Hepatocyte (in vitro differentiated cells): ENCODE measurements around the gene DNAJB5. TPM values are rescaled to one million over a fixed set of nuclear protein-coding genes. Genes with fewer than 3 reads are reported as not detected.

ENCODE experiments used
- DNase-seq: peaks from one replicate; pipeline ENCODE4 v3.0.0-alpha.2; 2016; ENCODE audit warnings: low spot score
- H2AFZ ChIP-seq: fragments of 200-600 bp; sonication (generic); 2 replicates; pipeline ENCODE4 v1.6.0; 2016; ENCODE audit warnings: antibody characterized with exemption, mild to moderate bottlenecking
- H3K27ac ChIP-seq: fragments of 200-600 bp; sonication (generic); 2 replicates; pipeline ENCODE4 v1.5.1; 2016; ENCODE audit warnings: mild to moderate bottlenecking
- H3K27me3 ChIP-seq: fragments of 200-600 bp; sonication (generic); 2 replicates; pipeline ENCODE4 v1.6.1; 2016
- H3K36me3 ChIP-seq: fragments of 200-600 bp; sonication (generic); replicated peaks from 2 replicates; pipeline ENCODE4 v1.5.1; 2016; ENCODE audit warnings: low read depth; ENCODE audit not compliant: insufficient read depth
- H3K4me1 ChIP-seq: fragments of 200-600 bp; sonication (generic); 2 replicates; pipeline ENCODE4 v1.5.1; 2016; ENCODE audit warnings: mild to moderate bottlenecking, moderate library complexity; ENCODE audit not compliant: insufficient read depth
- H3K4me2 ChIP-seq: fragments of 200-600 bp; sonication (generic); 2 replicates; pipeline ENCODE4 v1.6.0; 2016
- H3K4me3 ChIP-seq: fragments of 200-600 bp; sonication (generic); 2 replicates; pipeline ENCODE4 v1.5.1; 2016; ENCODE audit warnings: mild to moderate bottlenecking
- H3K79me2 ChIP-seq: fragments of 200-600 bp; sonication (generic); 2 replicates; pipeline ENCODE4 v1.6.0; 2017; ENCODE audit warnings: mild to moderate bottlenecking
- H3K9me2 ChIP-seq: fragments of 200-600 bp; sonication (generic); replicated peaks from 2 replicates; pipeline ENCODE4 v1.6.0; 2017; ENCODE audit warnings: mild to moderate bottlenecking; ENCODE audit not compliant: insufficient read depth
- H3K9me3 ChIP-seq: fragments of 200-600 bp; sonication (generic); 2 replicates; pipeline ENCODE4 v1.5.1; 2016; ENCODE audit warnings: low read depth, mild to moderate bottlenecking
- H4K20me1 ChIP-seq: fragments of 200-600 bp; sonication (generic); 2 replicates; pipeline ENCODE4 v1.6.0; 2016; ENCODE audit warnings: mild to moderate bottlenecking; ENCODE audit not compliant: insufficient read depth, poor library complexity, severe bottlenecking
- CTCF ChIP-seq: fragments of 200-600 bp; sonication (generic); IDR thresholded peaks from 2 replicates; pipeline ENCODE4 v1.5.1; 2016; ENCODE audit warnings: antibody characterized with exemption, mild to moderate bottlenecking; ENCODE audit not compliant: poor library complexity
- EZH2 ChIP-seq: fragments of 200-600 bp; sonication (generic); IDR thresholded peaks from 2 replicates; pipeline ENCODE4 v1.6.1; 2016; ENCODE audit warnings: antibody characterized with exemption, mild to moderate bottlenecking, borderline replicate concordance
- EZH2phosphoT487 ChIP-seq: fragments of 200-600 bp; sonication (generic); IDR thresholded peaks from one replicate; pipeline ENCODE4 v1.6.1; 2018; ENCODE audit warnings: antibody characterized with exemption, mild to moderate bottlenecking, low read depth, moderate library complexity; ENCODE audit not compliant: unreplicated experiment, severe bottlenecking
- WGBS: methylation state at CpG from one replicate; pipeline ENCODE4 v1.1.6; 2016; ENCODE audit warnings: low lambda C conversion rate; ENCODE audit errors: missing lambda C conversion rate; 5-methylcytosine and 5-hydroxymethylcytosine counted together
- polyA plus RNA-seq: library from polyadenylated mRNA; unstranded; fragments of >200 nt; fragmentation: Nextera tagmentation; extraction: Ambion mirVana; gene quantifications from 2 replicates; pipeline ENCODE4 v1.2.1, GENCODE V29; 2016
- total RNA-seq: library from RNA; depleted of rRNA; stranded (reverse); fragments of >200 nt; gene quantifications from 2 replicates; pipeline ENCODE4 v1.2.3, GENCODE V29; 2014

The DNAJB5 gene
- total and polyA plus RNA-seq, 2 experiments from 2014 or later: 7.0 to 7.6 TPM

DNA sequence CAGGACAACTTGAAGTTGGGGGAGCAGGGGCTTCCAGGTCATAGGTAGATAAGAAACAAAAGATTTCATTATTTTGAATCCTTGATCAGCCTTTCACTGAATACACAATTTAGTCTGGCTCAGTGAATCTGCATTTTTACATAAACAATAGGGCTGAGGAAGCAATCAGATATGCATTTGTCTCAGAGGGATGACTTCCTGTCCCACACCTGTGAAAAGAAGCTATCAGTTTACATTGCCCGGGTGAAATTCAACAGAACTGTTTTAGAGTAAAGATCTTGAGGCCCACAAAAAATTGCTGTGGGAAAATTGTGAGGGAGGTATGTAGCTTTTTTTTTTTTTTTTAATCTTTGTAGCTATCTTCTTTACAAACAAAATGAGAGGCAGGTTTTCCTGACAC lies 38.3 kb downstream of the DNAJB5 start:
- H4K20me1 ChIP-seq: no peaks in the 10 kb centered on the region
- TF ChIP-seq EZH2 (no peak), CTCF (no peak), EZH2phosphoT487 (no peak)
- no peak overlapping the region for H3K27ac ChIP-seq
- H3K4me1 ChIP-seq: peaks cover 8% of the 10 kb centered on the region
- H3K36me3 ChIP-seq: no peaks in the 10 kb centered on the region
- no peak overlapping the region for H3K4me3 ChIP-seq
- no peaks in the 10 kb centered on the region for H3K79me2 ChIP-seq
- H3K4me2 ChIP-seq: no peak overlapping the region
- no peaks in the 10 kb centered on the region for H3K9me3 ChIP-seq
- 33% methylated on average over 1 of the region's 1 CpG for WGBS
- H3K9me2 ChIP-seq: no peaks in the 10 kb centered on the region
- DNase-seq: no peak
- no peak overlapping the region for H2AFZ ChIP-seq
- no peaks in the 10 kb centered on the region for H3K27me3 ChIP-seq

GRCh38 chr9:35028341-35028740 lies 38.8 kb downstream of the DNAJB5 start:
- Histone ChIP-seq H3K4me1 (peaks cover 8% of the 10 kb centered on the region), H3K36me3 (no peaks in the 10 kb centered on the region)
- TF ChIP-seq EZH2phosphoT487 (no peak), CTCF (no peak), EZH2 (no peak)

GRCh38 chr9:35029241-35029640 lies 39.7 kb downstream of the DNAJB5 start:
- Histone ChIP-seq H3K9me3 (no peaks in the 10 kb centered on the region), H4K20me1 (no peaks in the 10 kb centered on the region), H3K4me2 (no peak overlapping the region), H3K4me3 (no peak overlapping the region), H3K4me1 (peaks cover 8% of the 10 kb centered on the region), H3K9me2 (no peaks in the 10 kb centered on the region), H3K36me3 (no peaks in the 10 kb centered on the region), H2AFZ (no peak overlapping the region), H3K27me3 (no peaks in the 10 kb centered on the region), H3K79me2 (no peaks in the 10 kb centered on the region), H3K27ac (no peak overlapping the region)
- DNase-seq: no peak
- no peak for TF ChIP-seq EZH2phosphoT487
- no peak for TF ChIP-seq EZH2
- no peak for TF ChIP-seq CTCF
- WGBS: 72% methylated on average over 4 of the region's 4 CpGs

More at GRCh38 chr9:35028341-35028740, 38.8 kb downstream of the DNAJB5 start:
- Histone ChIP-seq H4K20me1 (no peaks in the 10 kb centered on the region), H3K79me2 (no peaks in the 10 kb centered on the region), H3K4me2 (no peak overlapping the region), H3K4me3 (no peak overlapping the region), H3K27me3 (no peaks in the 10 kb centered on the region), H3K9me3 (no peaks in the 10 kb centered on the region), H2AFZ (no peak overlapping the region), H3K27ac (no peak overlapping the region), H3K9me2 (no peaks in the 10 kb centered on the region)
- DNase-seq: no peak

GRCh38 chr9:35029852-35030251 lies 40.3 kb downstream of the DNAJB5 start:
- 85% methylated on average over 2 of the region's 2 CpGs for WGBS
- no peak for DNase-seq
- no peak for TF ChIP-seq CTCF
- no peak for TF ChIP-seq EZH2
- no peak for TF ChIP-seq EZH2phosphoT487
- H3K79me2 ChIP-seq: no peaks in the 10 kb centered on the region
- no peaks in the 10 kb centered on the region for H3K9me3 ChIP-seq
- H3K27me3 ChIP-seq: no peaks in the 10 kb centered on the region
- no peaks in the 10 kb centered on the region for H4K20me1 ChIP-seq
- H3K4me3 ChIP-seq: no peak overlapping the region
- H2AFZ ChIP-seq: no peak overlapping the region
- H3K27ac ChIP-seq: no peak overlapping the region
- H3K4me1 ChIP-seq: peaks cover 8% of the 10 kb centered on the region
- H3K4me2 ChIP-seq: no peak overlapping the region
- H3K36me3 ChIP-seq: no peaks in the 10 kb centered on the region
- H3K9me2 ChIP-seq: no peaks in the 10 kb centered on the region
